Measurements from ENCODE around the gene PTN.

GRCh38 chr7:137337902-137338301, 5.6 kb downstream of the PTN start:
- TF ChIP-seq REST (IDR thresholded peaks at IDR 0.05; ENCODE audit: low read depth, low read length) (no peak), ZBTB4 (CRISPR knock-in tag; IDR thresholded peaks at IDR 0.05) (no peak), CTCF (IDR thresholded peaks at IDR 0.05 in 2 of 3, conservative IDR thresholded peaks at IDR 0.05 in 1 of 3; ENCODE audit: control insufficient read depth in 2 of 3, extremely low read depth in 1 of 3, insufficient read depth in 1 of 3, low read depth in 3 of 3, low read length in 3 of 3) (peak in 2 of 3 experiments; percentile 6 to 11; a peak in 2 of 6 replicates), POLR2A (IDR thresholded peaks at IDR 0.05; ENCODE audit: low read depth, low read length) (no peak), CBFB (IDR thresholded peaks at IDR 0.05; ENCODE audit: low read depth) (no peak)
